Stimulated activated CD8-positive, alpha-beta memory T cell treated with anti-CD3 and anti-CD28 coated beads, Interleukin-7, amount 100 ng/mL, for 4 hours (primary cell): ENCODE measurements around the gene OTUB2.

Experiments used
- DNase-seq, 2 donors: peaks; one replicate each; pipeline ENCODE4 v3.0.0-alpha.2; 2020; ENCODE audit warnings: low read depth in 2 of 2

The OTUB2 gene

DNA sequence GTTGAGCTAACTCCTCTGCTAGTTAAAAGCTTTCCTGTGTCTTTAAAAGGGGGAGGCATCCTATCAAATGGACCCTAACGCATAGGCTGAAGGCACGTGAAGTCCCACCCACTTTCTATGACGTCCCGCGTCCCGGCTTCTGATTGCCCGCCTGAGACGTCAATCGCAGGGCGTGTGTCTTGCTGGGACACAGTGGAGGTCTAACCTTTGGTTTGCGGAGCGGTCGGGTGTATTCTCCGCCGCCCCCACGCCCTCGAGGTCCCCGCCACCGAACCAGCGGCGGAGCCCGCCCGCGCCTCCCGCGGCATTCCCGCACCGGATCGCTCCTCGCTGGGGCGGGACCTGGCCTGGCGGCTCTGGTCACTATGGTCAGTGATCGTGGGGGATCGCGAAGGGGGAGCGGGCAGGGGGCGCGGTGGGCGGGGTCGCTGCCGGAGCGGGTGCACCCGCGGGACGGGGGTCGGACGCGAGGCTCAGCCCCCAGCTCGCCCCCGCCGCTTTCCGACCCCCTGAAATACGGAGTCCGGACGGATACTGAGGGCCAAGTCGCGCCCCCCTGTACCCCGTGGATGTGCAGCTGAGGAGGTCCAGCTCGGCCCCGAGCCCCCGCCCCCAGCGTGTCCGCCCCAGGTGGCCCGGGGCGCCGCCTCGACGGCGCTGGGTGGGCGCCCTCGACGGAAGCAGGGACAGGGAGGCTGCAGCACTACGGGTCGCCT, at the start of gene OTUB2:
Gene OTUB2, plus strand, starts transcription at position 168 of the 716 bp plus-strand sequence. Its CDS starts 198 bp downstream, at position 366.
- peak; percentile 89 to 93 for DNase-seq

DNA sequence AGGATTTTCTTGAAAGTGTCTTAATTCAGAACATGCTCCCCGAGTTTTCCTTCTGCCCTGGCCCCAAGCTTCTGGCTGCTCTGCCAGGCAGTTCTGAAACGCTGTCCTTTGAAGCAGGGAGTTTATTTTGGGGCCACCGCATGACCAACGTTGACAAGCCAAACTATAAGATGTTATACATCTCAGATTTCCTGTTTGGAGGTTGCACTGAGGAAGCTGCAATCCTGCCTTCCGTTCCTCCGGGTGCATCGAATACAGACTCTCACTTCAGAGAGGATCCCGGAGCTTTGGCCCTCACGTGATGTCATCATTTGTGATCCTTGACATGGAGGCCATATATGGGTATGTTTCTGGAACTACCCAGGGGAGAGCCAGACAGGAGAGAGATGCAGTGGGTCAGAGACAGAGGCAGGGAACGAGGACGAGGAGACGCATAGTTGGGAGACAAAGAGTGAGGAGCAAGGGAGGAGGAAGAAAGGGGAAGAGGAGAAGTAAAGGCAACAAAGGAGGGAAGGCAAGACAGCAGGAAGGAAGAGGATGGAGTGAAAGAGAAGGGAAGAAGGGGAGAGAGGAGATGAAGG, 49.6 kb upstream of the OTUB2 start, which contains the start of gene ASB2:
Gene ASB2, minus strand, starts transcription at position 94 of the 581 bp plus-strand sequence. CDS start 12,031 bp downstream, outside the sequence.
- DNase-seq, result no peak

DNA sequence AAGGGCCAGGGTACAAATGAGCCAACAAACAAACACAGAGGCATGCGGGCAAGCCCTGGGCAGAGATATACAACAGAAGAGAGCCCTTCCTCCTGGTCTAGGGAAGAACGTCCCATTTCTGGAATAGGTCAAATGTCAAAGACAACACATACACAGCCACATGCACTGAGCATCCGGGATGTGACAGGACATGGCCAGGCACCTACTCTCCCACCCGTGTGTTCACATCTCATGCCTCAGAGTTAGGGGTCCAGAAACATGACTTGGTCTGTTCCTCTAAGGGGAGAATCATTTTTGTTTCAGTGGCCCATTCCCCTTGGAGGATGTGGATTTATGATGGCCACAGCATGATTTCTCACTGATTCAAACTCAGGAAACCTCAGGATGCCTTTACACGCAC, 49.0 kb upstream of the OTUB2 start:
- DNase-seq, result no peak

DNA sequence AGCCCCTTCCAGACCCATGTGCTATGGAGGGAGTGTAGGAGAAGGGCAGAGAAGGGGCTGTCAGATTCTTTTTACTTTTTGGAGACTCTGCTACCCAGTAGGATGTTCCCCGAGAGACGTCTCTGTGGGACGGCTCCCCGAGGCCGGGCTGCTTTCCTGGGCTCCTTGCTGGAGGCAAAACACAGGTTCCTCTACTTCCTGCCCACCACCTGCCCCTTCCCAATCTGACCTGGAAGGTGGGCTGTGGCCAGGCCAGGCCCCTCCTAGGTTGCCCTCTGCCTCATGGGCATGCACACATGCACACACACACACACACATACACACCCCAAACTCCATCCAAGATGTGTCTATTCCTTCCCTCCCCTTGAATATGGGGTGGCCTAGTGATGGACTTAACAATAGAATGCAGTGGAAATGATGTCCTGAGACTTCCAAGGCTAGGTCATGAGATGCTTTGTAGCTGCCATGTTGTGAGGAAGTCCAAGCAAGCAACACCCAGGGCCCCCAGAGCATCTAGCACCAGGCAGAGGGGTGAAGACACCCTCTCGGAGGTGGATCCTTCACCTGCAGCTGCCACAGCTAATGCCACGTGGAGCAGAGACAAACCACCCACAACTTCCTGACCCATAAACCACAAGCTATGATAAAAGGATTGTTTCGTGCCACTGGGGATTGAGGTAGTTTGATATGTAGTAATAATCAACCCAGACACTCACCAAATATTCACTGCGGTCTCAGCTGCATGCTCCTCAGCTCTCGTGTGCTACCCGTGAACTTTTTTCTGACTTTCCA, 48.2 kb upstream of the OTUB2 start:
- DNase-seq, result peak; percentile 56 to 73

DNA sequence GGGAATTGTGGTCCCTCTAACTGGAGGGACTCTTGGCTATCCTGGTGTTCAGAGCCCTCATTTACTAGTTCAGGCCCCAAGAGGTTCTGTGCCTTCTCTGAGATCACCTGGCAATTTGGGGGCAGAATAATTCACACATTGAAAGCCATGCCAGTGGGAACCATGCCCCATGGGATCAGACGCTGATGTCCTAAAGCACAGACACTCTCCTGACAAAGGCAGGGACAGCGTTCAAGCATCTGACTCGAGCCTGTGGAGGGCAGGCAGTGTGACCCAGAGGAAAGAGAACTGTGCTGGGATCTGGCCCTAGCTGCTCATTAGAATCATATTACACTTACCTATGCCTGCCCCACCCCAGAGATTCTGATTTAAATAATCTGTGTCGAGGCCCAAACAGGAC, 47.4 kb upstream of the OTUB2 start:
- no peak for DNase-seq

DNA sequence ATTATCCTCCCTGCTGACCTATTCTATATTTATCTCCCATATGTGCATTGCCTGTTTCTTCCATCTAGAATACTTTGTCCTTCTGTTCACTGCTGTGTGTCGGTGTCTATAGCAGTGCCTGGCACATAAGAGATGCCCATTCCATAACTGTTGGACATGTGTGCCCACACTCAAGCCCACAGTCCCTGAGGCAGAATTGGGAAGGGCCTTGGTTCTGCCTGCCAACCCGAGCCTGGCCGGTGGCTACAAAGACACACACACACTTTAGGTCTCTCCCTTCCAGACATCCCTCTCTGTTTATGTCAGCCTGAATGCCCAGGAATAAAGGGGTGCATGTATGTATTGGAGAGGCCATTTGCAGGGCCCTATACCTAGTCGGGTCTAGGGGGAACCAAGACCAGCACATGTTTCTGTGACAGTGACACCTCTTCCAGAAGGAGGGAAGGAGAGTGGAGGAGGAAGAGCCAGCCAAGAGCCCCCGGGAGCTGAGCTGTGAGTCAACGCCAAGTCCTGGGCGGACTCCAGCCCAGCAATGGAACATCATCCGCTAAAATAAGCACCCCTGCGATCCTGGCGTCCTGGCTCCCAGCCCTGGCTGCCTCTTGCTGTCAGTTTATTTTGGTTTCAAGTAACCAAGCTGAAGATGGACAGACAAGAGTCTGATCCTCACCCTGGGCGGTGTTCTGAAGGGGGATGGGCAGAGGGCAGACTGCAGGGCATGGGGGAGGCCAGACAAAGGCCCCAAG, 45.5 kb upstream of the OTUB2 start:
- DNase-seq, result no peak

DNA sequence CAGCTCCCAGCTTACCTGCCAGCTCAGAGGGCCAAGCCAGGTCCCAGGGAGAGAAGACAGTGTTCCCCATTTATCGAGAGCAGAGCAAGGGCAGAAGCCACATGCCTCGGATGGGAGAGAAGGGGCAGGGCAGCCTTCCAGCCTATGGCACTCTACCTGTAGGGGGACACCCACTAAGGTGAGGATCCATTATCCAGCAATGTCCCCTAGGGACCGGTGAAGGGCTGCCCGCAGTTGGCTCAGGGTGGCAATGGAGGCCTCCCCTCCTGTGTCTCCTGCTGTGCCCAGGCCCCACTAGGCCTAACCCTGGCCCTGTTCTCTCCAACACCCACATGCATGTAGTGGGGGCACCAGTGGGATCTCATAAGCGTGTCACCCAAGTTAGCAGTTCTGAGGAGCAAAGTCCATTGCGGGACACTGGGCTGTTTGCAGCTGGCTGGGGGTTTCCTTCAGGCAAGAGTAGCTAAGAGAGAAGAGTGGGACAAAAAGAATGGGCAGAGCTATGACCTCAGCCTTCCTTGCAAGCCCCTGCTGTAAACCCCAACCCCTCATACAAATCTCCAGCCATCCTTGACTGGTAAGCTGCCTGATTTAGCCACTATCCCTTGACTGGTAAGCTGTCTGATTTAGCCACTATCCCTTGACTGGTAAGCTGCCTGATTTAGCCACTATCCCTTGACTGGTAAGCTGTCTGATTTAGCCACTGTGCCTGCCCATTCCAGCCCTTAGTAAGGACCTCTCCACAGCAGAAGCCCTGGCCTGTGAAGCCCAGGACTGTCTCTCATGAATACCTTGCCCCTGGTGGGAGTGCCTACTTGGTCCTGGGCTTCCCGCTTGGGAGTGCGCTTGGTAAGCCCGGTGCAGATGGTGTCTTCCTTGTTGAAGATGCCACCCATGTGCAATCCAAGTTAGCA, 44.6 kb upstream of the OTUB2 start:
- DNase-seq, result no peak

DNA sequence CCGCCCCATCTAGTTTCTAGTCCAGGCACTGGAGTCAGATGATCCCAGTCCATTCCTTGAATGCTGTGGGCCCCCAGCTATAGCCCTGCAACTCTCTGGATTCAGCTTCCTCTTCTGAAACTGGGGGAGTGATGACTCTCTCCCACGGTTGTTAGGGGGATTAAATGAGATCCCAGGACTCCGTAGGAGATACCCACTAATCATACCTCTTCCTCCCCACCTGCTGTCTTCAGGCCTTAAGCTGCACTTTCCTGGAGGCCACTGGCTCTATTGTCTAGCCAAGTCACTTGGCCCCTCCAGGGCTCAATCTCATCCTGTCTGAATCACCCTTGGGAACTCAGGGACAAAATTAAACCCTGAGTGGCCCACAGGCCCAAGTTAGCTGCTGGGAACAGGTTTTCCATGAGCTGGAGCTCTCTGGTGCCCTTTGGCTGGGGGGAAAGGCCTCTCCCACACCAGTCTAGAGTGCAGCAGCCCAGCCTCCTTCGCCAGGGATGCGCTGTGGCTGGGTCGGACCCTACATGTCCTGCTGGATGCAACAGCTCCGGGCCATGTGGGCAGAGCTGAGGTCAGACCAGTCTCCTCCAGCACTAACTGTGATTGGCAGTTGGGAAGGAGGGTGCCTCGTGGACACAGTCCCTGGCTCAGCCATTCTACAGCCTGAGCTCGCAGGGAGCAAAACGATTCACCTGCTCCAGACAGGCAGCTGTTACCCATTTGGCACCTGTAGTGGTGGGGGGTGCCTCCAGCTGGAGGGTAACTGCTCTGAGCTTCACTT, 43.7 kb upstream of the OTUB2 start:
- DNase-seq, result no peak

DNA sequence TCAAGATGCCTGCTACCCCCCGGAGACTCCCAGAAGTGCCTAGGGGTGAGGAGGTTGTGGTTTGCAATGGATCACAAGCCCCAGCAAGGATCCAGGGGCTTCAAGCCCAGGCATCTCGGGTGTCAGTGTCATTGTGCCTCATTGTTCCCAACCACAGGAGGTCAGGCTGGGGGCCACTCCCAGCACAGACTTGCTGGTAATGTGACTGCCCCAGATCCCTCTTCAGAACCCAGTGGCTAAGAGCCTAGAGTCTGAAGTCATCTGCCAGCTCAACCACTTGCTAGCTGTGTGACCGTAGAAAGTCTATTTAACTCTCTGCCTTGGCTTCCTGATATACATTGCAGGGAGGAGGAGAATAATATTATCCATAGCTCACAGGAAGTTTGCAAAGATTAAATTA, 42.1 kb upstream of the OTUB2 start:
- no peak for DNase-seq

DNA sequence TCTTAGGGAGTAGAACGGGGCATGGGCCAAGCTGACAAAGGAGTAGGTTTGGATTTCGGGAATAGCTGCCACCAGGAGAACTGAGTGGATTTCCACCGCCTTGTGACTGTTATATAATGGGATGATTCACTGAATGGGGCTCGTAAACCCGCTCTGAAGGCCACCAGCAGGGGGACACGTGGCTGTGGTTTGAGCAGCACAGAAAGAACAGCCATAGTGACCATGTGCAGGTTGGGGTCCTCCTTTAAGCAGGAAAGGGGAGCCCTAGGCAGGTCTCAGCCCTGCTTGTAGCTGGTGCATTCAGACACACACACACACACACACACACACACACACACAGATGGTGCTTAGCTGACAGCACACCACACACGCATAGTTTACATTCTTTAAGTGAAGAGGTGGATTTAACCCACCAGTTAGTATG, 41.1 kb upstream of the OTUB2 start:
- DNase-seq, result no peak

DNA sequence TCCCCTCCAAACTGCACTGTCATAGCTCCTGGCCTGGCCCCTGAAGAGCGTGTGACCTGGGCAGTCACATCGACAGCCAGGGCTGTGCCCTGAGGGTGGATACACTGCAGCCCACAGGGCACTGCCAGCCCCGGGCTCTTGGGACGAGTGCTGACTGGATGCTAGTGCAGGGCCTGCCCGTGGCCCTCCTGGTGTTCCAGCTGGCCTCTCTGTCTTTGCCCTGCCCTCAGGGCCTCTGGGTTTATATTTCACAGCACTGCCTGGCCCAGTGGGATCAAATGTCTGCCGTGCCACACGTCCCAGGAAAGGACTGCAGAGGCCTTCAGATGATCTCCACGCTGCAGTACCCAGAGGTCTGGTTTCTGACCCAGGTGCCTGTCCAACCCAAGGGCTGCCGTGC, 39.2 kb upstream of the OTUB2 start:
- DNase-seq, result no peak

DNA sequence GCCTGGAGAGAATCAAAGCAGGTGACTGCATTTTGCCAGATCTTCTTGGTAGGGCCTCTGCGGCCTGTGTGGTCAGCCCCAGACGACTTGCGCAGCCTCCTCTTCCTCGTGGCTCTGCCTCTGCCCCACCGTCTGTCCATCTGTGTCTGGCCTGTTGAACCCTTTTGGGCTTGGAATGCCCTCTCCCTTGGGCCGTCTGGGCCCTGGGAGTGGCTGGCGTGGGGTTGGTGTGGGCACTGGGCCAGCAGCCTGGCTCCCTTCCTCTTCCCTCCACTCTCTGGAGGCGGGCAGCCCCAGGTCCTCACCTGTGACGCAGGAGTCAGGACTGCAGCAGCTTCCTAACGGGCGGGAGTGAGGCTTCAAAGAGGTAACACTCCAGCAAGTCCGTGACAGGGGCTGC, 38.8 kb upstream of the OTUB2 start:
- DNase-seq, result no peak

DNA sequence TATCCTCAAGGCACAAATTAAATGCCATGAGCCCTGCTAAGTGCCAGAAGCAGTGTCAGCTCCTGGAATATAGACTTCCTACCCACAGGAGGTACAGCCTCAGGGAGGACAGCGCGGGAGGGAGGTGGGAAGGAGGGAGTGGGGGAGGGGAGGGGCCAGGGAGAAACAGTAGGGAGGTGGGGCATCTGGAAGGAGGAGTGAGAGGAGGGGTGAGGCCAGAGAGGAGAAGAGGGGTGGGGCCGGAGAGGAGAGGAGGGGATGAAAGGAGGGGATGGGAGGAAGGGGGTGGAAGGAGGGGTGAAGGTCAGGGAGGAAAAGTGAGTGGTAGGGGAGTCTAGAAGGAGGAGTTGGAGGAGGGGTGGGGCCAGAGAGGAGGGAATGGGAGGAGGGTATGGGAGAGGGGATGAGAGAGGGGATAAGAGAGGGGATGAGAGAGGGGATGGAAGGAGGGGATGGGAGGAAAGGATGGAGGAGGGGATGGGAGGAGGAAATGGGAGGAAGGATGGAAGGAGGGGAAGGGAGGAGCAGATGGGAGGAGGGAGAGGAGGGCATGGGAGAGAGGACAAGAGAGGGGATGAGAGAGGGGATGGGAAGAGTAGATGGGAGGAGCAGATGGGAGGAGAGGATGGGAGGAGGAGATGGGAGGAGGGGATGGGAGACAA, 38.2 kb upstream of the OTUB2 start:
- no peak for DNase-seq

DNA sequence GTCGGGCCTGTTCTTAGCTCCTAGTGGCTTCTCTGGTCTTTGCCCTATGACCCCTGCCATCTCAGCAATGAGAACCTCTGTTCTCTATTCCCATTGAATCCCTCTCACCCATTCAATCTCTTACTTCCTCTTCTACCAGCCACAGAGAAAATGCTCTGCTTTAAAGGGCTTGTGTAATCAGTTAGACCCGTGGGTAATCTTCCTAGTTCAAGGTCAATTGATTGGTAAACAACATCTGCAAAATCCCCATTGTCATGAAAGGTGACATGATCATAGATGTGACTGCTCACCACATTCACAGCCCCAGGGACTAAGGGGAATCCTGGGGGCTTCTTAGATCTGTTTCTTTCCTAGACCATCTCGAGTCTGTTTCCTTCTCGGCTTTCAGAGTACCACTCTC, 36.2 kb upstream of the OTUB2 start:
- no peak for DNase-seq

DNA sequence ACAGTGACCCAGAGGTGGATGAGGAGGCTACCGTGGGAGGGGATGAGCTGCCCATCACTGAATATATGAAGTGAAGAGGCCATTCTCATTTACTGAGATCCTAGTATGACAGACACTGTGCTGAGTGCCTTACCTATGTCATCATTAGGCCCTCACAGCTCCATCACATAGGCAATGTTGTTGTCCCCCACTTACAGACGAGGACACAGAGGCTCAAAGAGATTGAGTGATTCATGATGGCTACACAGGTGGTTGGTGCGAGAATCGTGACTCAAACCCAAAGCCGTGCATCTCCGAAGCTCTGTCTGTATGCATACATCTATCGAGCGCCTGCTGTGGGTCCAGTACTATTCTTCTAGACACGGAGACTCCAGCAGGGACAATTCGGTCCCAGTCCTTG, 34.9 kb upstream of the OTUB2 start:
- no peak for DNase-seq

DNA sequence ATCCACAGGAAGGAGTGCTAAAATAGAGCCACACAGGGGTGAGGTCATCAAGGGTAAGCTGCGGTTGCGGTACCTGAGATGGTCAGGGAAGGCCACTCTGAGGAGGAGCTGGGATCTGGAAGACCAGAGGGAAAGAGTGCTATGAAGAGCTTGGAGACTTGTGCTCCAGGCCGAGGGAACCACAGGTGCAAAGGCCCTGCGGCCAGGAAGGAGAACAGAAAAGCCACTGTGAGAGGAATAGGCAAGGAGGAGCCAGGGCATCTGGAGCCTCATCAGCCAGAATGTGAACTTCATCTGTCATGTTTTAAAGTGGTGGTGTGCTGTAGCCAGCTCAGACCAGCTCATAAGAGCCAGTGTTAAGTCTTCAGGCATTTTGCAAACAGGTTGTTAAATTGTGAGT, 34.5 kb upstream of the OTUB2 start:
- no peak for DNase-seq

DNA sequence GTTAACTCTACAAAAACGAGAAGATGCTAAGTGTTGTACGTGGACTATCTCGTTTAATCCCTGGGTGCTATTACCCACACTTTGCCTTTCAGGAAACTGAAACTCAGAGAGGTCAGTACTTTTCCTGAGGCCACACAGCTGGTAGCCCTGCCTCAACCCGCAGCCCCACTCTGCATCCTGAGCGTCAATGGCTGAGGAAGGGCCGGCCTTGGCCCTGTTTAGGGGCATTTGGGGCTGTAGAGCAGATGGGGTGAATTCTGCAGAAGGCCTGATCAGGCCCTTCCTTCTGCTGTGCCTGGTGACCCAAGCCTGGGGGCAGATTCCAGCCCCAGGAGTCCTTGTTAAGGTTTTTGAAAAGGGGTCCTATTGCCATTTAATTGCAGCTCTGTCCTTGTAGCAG, 32.8 kb upstream of the OTUB2 start:
- DNase-seq, result no peak

DNA sequence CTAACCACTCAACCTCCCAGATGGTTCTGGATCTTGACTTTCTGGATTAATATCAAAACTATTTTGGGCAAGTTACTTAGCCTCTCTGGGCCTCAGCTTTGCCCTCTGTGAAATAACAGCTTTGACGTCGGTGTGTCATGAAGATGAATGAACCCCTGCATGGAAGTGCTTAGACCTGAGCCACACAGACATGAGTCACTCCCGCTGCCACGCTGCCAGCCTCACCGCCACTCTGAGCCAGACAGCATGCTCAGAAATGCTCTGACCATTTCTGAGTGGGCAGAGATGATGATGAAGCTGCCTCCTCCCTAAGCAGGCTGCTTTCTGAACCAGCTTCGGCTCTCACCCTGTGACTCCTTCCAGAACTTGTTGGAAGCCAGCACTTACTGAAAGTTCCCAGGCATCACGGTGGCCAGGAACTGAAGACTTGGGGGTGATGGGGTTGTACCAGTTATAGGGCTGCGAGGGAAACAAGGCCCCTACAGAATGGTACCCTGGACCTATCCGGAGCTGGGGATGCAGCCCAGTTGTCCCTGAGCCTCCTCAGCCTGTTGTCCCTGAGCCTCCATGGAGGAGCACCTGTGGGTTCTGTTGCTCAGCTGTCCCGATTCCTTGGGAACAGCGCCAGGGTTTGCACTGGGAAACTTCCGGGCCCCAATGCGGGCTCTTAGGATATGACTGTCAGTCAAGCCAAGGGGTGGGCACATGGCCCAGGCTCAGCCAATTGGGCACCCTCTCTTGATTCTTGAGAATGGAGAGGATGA, 31.0 kb upstream of the OTUB2 start:
- peak; percentile 52 to 58 for DNase-seq

DNA sequence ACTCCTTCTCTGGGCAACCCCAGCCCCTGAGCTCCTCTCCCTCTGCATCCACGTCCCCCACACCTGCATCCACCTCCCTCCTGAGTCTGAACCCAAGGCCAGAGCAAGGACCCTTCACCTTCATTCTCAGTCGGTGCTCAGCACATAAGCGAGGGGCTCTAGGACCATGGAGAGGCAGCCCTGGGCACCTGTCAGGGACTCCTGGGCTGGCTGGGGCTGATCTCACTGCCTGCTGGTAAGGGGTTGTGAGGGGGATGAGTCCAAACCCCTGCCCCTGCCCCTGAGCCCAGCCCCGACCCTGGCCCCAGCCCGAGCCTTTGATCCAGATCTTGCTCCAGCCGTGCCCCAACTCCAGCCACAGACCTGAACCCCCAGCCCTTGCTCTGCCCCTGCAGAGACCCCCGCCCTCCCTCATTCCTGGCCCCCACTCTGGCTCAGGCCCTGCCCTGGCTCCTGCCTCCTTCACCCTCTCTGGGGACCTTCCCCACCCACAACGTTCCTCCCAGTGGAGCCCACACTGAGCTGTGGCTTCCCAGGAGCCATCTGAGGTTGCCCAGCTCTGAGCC, 29.9 kb upstream of the OTUB2 start:
- DNase-seq, result no peak
